Astrocyte (in vitro differentiated cells and primary cell): ENCODE measurements around the gene DOCK2.

ENCODE experiments used
- CTCF ChIP-seq: IDR thresholded peaks from 2 replicates; pipeline ENCODE4 v1.5.1; 2011; ENCODE audit warnings: low read depth, mild to moderate bottlenecking, inconsistent platforms, low read length, moderate library complexity; ENCODE audit not compliant: insufficient read depth
- EZH2 ChIP-seq: IDR thresholded peaks from 2 replicates; pipeline ENCODE4 v1.6.1; 2012; ENCODE audit warnings: mild to moderate bottlenecking, low read length, inconsistent platforms; ENCODE audit not compliant: insufficient read depth

DNA sequence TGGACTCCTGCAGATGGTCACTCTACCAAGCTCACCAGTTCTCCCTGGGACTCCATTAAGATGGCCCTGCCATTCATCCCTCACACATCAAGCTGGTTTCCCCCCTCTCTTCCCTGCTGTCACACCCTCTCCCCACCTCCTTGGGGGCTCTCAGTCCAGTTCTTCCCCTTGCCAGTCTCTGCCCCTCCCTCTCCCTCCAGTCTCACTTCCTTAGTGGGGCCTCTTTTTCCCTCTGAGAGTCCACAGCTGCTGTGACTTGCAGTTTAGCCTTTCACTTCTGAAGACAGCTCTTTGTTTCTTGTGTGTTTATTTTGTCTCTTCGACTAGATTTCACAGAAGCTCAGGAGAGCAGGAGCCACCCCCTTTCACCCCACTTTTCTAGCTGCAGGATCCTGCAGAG, 10.5 kb downstream of the DOCK2 start:
- TF ChIP-seq CTCF (no peak), EZH2 (no peak)
